HG02938 (cell line): ENCODE data around the gene SBK3.
"Not testable (repeated sequence)": the region's sequence is repeated elsewhere in the genome, so short reads cannot be mapped to it uniquely, and the experiment has no call there.

Experiments
- ATAC-seq: cut with Tn5 transposase; IDR thresholded peaks from one replicate; pipeline ENCODE4 v1.9.1; 2021; ENCODE audit warnings: mild to moderate bottlenecking, moderate library complexity; ENCODE audit not compliant: unreplicated experiment

SBK3 gene

GRCh38 chr19:55519451-55520311, 25.7 kb downstream of the SBK3 start:
- ATAC-seq = no peak

DNA sequence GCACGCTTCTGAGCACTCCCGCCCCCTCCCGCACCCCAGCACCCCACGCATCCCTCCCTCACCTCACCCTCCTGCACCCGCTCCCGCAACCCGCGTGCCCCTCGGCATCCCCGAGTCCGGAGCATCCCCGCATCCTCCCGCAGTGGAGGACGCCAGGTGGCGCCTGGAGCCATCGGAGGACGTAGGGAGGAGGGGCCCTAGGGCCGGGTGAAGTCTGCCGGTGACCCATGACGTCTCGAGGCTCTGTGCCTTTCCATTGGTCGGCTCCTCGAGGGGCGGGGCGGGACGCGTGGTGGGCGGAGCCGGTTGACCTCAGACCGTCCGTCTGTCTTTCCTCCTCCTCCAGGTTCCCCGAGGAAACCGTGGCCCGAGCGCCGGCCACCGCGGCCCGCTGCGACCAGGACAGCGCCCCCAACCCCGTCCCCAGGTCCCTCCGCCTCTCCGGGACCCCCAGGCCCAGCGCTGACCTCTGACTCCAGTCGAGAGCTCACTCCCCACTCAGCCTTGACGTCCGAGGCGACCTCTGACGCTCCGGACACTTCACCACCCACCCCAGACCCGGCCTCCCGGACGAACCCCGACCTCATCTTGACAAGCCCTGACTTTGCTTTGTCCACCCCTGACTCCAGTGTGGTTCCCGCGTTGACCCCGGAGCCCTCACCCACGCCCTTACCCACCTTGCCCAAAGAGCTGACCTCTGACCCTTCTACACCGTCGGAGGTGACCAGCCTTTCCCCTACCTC, 28.3 kb downstream of the SBK3 start:
- ATAC-seq = peak; percentile 98

DNA sequence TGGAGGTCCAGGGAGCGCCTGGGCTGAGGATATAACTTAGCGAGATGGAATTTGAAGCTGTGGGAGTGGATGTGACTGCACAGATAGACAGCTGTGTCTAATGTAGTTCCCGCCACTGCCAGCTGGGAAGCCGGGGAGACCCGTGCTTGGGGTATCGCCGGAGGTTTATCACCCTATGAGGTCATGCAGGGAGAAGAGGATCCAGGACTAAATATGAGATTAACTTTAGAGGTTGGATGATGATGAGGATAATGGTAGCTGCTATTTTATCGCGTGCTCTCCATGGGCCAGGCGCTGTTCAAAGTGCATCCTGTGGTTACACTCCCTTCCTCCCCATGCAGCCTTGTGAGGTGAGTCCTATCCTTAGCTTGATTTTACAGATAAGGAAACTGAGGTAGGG, 37.2 kb downstream of the SBK3 start:
- ATAC-seq = no peak

GRCh38 chr19:55504981-55505380, 40.4 kb downstream of the SBK3 start:
- no peak for ATAC-seq

GRCh38 chr19:55504252-55504603, 41.1 kb downstream of the SBK3 start:
- ATAC-seq = no peak

DNA sequence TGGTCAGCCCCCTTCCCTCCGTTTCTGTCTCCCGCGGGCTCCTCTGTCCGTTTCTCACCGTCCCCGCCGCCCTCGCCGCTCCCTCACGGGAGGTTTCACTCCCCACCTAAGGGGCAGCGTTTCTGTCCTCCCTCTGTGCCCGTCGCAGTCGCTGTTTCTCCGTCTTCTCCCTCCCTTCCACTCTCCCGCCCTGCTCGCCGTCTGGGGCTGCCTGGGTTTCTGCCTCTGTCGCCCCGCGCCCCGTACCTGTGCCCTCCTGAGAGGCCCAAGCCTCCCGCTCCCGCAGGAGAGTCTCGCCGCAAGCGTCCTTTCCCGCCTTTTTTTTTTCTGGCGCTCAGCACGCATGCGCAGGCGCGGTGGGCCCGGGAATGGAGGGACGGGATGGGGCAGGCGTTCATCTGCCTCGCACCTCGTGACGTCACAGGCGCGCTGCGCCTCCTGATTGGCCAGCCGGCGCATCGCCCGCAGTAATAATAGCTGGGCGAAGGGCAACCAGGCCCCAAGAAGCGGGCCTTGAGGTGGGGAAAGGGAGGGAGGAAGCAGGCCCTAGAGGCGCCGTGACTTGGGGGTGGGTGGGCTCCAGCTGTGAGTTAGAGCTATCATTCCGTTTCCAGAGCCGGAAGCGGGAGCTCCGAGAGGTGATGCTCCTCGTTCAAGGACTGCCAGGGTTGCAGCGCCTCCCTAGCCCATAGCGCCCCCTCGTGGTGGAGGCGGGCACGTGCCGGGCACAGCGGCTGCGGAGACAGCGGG, 41.7 kb downstream of the SBK3 start:
- ATAC-seq = peak; percentile 89

DNA sequence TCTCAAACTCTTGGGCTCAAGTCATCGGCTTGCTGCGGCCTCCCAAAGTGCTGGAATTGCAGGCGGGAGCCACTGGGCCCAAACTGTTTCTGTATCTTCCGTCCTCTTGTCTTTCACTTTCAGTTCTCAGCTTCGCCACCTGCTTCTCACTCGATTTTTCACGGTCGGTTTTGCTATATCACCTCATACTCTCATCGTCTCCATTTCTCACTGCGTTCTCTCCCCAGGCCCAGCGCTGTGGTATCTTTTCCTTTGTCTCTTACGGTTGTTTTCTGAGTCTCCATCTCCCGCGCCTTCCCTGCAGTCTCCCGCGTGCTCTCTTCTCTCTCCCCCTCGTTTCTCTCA, 42.2 kb downstream of the SBK3 start:
- no peak for ATAC-seq

- no peak for ATAC-seq
Observed at GRCh38 chr19:55502197-55502952, 43.0 kb downstream of the SBK3 start.

- no peak for ATAC-seq
Observed at GRCh38 chr19:55500368-55500952, 44.9 kb downstream of the SBK3 start.

GRCh38 chr19:55498246-55498840, 47.0 kb downstream of the SBK3 start:
- ATAC-seq = no peak

DNA sequence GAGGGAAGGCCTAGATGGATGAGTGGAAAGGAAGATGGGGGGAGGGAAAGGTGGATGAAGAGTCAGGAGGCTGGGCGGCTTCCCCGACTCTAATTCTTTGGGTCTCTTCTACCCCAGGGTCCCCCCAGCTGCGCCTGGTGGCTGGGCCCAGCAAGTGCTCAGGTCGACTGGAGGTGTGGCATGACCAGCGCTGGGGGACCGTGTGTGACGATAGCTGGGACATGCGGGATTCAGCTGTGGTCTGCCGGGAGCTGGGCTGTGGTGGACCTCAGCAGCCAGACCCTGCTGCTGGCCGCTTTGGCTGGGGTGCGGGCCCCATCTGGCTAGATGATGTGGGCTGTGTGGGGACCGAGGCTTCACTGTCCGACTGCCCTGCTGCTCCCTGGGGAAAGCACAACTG, 47.6 kb downstream of the SBK3 start:
- no peak for ATAC-seq

GRCh38 chr19:55496820-55497219, 48.5 kb downstream of the SBK3 start:
- not testable (repeated sequence) for ATAC-seq

- ATAC-seq = no peak
Observed at GRCh38 chr19:55495646-55496349, 49.5 kb downstream of the SBK3 start.

- ATAC-seq = no peak
Observed at GRCh38 chr19:55494172-55494761, 51.1 kb downstream of the SBK3 start.

DNA sequence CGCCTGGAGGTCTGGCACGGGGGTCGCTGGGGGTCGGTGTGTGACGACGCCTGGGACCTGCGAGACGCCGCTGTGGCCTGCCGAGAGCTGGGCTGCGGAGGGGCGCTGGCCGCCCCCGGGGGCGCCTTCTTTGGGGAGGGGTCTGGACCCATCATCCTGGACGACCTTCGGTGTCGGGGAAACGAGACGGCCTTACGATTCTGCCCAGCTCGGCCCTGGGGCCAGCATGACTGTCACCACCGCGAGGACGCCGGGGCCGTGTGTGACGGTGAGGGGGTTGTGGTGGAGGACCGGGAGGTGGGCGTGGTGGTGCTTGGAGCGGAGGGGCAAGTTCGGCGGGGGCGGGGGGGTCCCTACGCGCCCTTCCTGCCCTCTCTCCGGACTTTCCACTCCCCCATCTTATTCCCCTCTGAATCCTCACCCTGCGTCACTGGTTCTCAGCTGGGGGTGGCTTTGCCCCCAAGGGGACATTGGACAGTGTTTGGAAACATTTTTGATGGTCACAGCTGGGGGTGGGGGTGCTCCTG, 51.6 kb downstream of the SBK3 start:
- no peak for ATAC-seq

DNA sequence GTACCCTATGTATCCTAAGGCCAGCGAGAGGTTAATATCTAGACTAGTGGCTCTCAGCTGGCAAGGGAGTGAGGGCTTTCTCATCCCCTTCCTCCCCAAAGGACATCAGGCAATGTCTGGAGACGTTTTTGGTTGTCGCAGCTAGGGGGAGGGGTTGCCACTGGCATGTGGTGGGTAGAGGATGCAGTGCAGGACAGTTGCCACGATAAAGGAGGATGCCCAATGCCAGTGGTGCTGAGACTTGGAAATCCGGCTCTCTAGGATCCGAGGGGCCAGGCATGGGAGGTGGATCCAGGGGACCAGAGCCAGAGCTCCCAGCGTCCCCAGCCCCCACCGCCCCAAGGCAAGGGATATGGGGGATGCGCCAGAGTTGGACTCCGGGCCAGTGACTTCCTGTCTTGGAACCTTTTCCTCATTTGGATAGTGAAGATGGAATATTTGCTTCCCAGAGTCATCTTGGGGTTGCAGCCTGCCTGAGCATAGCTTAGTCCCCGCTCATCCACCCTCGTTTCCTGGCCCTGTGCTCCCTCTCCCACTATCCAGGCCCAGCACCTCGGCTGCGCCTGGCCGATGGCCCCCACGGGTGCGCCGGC, 52.2 kb downstream of the SBK3 start:
- ATAC-seq = no peak

GRCh38 chr19:55492362-55492944, 52.9 kb downstream of the SBK3 start:
- no peak for ATAC-seq
